ENCODE data around the gene SINHCAF.

DNA sequence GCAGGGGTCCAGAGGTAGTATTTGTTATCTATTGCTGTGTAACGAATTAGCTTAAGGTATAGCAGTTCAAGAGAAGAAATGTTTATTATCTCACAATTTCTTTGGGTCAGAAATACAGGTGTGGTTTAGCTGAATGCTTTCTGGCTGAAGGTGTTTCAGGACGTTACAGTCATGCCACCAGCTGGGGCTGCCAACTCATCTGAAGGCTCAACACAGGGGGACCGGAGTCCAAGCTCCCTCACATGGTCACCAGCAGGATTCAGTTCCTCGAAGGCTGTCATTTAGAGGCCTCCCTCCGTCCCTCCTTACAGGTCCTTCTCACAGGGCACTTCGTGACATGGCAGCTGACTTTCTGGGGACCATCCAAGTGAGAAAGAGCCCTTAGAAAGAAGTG lies 37.5 kb upstream of the SINHCAF start:
- TF ChIP-seq POLR2AphosphoS5 (IDR thresholded peaks at IDR 0.05; ENCODE audit: low read depth) = no peak
- TF ChIP-seq, protein P1, sequence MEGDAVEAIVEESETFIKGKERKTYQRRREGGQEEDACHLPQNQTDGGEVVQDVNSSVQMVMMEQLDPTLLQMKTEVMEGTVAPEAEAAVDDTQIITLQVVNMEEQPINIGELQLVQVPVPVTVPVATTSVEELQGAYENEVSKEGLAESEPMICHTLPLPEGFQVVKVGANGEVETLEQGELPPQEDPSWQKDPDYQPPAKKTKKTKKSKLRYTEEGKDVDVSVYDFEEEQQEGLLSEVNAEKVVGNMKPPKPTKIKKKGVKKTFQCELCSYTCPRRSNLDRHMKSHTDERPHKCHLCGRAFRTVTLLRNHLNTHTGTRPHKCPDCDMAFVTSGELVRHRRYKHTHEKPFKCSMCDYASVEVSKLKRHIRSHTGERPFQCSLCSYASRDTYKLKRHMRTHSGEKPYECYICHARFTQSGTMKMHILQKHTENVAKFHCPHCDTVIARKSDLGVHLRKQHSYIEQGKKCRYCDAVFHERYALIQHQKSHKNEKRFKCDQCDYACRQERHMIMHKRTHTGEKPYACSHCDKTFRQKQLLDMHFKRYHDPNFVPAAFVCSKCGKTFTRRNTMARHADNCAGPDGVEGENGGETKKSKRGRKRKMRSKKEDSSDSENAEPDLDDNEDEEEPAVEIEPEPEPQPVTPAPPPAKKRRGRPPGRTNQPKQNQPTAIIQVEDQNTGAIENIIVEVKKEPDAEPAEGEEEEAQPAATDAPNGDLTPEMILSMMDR (IDR thresholded peaks at IDR 0.05; ENCODE audit: insufficient read depth, low read length) = no peak
